ENCODE measurements around the gene CEP89.
"Not testable (repeated sequence)": the region's sequence is repeated elsewhere in the genome, so short reads cannot be mapped to it uniquely, and the experiment has no call there.

The CEP89 gene

GRCh38 chr19:32945260-32945659 is 26.5 kb downstream of the CEP89 start:
- no peak for DNase-seq

DNA sequence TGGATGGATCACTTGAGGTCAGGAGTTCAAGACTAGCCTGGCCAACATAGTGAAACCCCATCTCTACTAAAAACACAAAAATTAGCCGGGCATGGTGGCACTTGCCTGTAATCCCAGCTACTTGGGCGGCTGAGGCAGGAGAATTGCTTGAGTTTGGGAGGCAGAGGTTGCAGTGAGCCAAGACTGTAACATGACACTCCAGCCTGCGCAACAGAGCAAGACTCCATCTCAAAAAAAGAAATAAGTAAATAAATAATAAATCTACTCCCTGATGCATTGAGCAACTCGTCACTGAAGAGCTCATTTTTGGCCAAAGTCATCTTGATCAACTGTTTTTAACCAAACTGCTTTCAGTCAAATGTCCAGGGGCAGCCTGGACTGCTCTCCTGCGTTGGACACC is 30.5 kb downstream of the CEP89 start:
- DNase-seq: not testable (repeated sequence)

DNA sequence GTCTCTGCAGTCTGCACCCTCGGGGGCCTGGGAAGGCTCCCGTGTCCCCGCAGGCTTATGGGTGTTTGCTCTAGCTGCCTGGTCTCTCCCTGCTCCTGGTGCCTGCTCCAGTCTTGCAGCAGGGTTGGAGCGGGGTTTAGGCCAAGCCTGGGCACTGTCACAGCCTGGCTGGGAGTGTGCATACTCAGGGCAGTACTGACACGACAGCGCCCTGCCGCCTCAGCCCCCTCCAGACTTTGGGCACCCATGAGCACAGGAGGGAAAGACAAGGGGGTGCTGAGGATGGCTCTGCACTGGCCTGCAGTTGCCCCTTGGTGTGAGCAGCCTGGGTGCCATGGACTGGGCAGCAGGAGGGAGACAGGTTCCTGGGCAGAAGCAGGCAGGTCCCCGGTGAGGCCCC is 35.7 kb downstream of the CEP89 start:
- no peak for DNase-seq

GRCh38 chr19:32935629-32936028 is 36.1 kb downstream of the CEP89 start:
- DNase-seq: no peak

DNA sequence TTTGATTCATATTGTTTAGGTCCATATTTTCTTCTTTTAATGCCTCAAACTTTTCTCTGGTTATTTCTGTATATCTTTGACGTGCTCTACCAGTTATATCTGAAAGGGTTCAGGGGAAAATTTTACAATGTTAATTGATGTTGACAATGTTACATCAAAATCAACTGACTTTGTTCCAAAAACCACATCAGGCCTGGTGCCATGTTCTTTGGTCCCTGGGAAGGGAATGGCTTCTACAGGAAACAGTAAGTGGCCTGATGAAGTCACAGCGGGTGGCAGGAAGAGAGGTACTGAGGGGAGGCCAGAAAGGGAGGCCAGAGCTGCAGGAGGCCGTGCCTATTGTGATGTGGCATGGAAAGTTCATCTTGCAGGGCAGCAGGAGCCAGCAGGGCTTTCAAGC is 38.2 kb downstream of the CEP89 start:
- no peak for DNase-seq

- DNase-seq: no peak
Measured at GRCh38 chr19:32930567-32930966, 41.2 kb downstream of the CEP89 start.

- no peak for DNase-seq
Measured at GRCh38 chr19:32928806-32929205, 43.0 kb downstream of the CEP89 start.

DNA sequence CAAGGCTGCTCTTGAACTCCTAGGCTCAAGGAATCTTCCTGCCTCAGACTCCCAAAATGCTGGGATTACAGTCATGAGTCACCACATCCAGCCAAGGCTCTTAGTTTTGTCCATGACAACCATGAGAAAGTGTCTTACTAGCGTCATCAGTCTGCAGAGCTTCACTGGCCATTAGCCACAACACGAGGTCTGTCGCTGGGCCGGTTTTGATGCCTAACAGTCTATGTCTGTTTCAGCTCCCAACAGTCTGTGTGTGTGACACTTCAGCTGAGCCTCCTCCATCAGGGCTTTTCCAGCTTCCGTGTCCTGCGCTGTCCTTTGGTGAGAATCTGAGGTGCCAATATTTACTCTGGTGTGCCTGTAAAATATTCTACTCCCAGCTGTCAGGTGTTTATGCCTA is 47.6 kb downstream of the CEP89 start:
- DNase-seq: no peak

DNA sequence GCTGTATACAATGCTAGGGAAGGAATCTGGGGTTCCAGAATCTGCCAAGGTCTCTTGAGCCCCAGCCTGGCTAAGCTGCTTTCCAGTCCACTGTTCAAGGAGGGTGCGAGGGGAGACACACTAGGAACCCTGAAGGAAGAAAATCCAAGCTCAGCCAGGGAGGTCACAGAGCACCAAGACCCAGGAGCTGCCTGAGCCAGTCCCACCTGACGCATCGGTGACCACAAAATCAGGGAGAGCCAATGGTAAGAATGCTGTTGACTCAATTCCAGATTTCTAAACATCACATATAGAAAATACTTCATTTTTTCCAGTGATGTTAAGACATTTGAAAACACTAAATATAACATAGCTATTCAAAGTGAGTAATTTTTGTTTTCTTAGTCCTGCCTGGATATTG is 50.1 kb downstream of the CEP89 start:
- no peak for DNase-seq

DNA sequence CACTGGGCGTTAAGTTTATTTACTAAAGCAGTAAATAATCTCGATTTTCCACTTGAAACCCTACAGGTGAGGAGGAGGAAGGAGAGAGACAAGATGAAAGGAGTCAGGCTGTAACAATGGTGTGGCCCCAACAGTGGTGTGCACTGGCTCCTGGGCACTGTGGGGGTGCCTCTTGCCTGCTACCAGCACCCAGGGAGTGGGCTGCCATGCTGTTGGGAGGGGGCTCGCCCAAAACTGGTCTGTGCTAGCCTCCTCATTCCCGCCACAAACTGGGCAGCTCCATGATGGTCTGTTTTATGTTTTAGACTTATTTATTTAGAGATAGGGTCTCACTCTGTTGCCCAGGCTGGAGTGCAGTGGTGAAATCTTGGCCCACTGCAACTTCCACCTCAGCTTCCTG is 52.4 kb downstream of the CEP89 start:
- no peak for DNase-seq

- DNase-seq: no peak
Measured at GRCh38 chr19:32917616-32917996, 54.2 kb downstream of the CEP89 start.

- DNase-seq: no peak
Measured at GRCh38 chr19:32916969-32917615, 54.7 kb downstream of the CEP89 start.

DNA sequence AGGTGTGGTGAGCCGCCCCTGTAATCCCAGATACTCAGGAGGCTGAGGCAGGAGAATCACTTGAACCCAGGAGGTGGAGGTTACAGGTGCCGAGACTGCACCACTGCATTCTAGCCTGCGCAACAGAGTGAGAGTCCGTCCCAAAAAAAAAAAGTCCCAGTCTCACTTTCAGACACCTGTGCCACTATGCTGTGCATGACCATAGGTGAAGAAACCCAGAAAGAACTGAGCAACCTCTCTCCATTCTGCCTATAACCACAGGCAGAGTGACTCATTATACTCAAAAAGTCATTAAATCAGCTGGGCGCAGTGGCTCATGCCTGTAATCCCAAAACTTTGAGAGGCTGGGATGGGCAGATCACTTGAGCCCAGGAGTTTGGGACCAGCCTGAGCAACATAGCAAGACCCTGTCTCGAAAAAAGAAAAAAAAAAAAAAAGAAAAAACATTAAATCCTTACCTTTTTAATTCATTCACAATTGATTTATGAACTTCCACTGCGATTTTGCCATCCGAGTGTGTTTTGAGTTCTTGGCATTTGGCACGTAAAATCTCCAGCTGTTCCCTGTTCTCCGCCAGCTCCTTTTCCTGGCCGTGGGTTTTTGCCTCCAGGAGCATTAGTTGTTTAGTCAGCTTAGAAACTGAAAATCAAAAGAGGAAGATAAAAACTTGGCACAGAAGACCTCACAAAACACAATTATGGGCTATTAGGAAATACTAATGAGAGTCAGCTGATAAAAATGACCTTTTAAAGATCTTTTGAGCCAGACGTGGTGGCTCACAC is 56.7 kb downstream of the CEP89 start:
- no peak for DNase-seq

DNA sequence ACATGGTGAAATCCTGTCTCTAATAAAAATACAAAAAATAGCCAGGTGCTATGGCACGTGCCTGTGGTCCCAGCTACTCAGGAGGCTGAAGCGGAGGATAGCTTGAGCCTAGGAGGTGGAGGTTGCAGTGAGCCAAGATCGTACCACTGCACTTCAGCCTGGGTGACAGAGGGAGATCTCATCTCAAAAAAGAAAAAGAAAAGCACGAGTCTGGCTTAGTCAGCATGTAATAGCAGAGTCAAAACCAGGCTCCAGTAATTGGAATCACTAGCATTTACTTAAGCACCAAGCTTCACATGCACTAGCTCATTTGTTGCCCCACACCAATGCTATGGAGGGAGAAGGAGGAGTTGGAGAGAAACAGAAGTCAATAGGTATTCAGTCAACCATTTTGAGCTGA is 60.3 kb downstream of the CEP89 start:
- no peak for DNase-seq

GRCh38 chr19:32910874-32911273 is 60.9 kb downstream of the CEP89 start:
- DNase-seq: no peak

- no peak for DNase-seq
Measured at GRCh38 chr19:32910094-32910493, 61.7 kb downstream of the CEP89 start.

- no peak for DNase-seq
Measured at GRCh38 chr19:32909257-32909656, 62.5 kb downstream of the CEP89 start.

DNA sequence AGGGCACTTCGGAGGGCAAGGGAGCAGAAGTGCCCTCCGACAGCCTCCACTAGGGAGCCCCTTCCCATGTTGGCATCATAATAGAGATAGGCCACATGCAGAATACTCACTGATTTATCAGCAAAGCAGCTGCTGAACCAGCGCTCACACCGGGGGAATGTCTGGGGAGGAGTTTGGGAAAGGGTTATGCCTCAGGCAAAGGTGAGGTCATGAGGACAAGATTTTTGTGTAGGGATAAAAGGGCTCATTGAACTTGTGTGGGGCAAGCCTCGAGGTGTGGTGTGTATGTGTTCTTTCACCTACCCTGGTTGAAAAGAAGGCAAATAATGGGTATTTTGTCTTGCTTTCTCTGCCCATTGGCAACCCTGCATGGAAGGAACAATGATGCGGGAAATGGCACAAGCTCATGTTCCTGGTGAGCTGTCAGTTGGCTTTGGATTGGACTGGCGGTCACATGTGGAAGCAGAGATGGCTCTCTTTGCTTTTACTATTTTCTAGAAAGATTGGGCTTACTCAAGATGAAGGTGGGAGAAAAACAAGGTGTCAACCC is 63.0 kb downstream of the CEP89 start:
- no peak for DNase-seq

- DNase-seq: no peak
Measured at GRCh38 chr19:32902448-32902847, 69.3 kb downstream of the CEP89 start.

DNA sequence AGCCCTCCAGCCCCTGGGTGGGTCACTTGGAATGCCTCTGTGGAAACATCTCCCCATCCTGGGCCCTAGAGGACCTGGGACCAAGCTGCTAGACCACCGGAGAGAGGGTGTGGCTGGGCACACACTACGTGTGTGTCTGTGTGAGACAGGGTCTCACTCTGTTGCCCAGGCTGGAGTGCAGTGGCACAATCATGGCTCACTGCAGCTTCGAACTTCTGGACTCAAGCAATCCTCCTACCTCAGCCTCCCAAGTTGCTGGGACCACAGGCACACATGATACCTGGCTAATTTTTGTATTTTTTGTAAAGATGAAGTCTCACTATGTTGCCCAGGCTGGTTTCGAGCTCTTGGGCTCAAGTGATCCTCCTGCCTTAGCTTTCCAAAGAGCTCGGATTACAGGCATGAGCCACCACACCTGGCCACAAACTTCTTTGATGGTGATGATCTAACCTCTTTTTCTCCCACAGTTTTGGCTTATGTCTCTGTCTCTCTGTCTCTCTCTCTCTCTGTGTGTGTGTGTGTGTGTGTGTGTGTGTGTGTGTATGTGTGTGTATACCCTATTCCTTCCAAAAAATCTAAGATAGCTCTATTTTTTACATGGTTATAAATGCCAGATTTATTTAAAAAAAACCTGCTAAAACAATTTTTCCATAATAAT is 70.1 kb downstream of the CEP89 start:
- no peak for DNase-seq

DNA sequence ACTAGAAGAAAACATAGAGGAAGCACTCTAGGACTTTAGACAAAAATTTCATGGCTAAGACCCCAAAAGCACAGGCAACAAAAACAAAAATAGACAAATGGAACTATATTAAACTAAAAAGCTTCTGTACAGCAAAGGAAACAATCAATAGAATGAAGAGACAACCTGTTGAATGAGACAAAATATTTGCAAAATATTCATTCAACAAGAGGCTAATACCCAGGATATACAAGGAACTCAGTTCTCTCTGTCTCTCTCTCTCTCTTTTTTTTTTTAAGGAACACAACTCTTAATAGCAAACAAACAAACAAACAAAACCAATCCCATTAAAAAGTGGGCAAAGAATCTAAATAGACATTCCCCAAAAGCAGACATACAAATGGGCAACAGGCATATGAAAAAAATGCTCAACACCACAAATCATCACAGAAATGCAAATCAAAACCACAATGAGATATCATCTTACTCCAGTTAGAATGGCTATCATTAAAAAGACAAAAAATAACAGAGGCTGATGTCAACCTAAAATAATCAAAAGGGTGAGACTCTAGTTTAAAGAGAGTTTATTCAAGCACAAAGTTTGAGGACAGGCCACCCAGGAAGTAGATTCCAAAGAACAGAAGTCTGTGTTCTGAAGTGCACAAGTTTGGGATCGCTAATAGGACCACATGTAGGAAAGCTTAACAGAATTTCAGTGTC is 75.1 kb downstream of the CEP89 start:
- no peak for DNase-seq

DNA sequence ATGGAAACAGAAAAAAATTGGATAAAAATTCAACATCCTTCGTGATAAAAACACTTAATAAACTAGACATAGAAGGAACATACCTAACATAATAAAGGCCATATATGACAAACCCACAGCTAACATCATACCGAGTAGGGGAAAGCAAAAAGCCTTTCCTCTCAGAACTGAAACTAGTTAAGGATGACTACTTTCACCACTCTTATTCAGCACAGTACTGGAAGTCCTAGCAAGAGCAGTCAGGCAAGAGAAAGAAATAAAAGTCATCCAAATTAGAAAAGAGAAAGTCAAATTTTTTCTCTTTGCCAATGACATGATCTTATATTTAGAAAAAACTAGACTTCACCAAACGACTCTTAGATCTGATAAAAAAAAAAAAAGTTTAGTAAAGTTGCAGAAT is 76.4 kb downstream of the CEP89 start:
- no peak for DNase-seq

- DNase-seq: no peak
Measured at GRCh38 chr19:32891609-32892008, 80.1 kb downstream of the CEP89 start.
